ENCODE results near the gene ASTL. TPM values are rescaled to one million over a fixed set of nuclear protein-coding genes. Genes with fewer than 3 reads are reported as not detected.

The ASTL gene
- total RNA-seq, 1 experiment from 2014 or later: 0.18 TPM

- POLR2A ChIA-PET: no interaction called here
- BruUV-seq (replicated peaks): no TSS peak
- no peak overlapping the region for H3K4me3 ChIP-seq (ENCODE audit: low read depth in 2 of 2, low read length in 2 of 2)
- H3K27me3 ChIP-seq (ENCODE audit: control insufficient read depth, insufficient read depth, low read length): no peaks in the 10 kb centered on the region; the same call in 1 of the 2 replicates
- H3K4me1 ChIP-seq (ENCODE audit: control insufficient read depth, insufficient read depth, low read length): no peaks in the 10 kb centered on the region
- CTCF ChIA-PET: no interaction called here
- no peak overlapping the region for H3K27ac ChIP-seq (ENCODE audit: low read length)
- ATAC-seq (no peak), DNase-seq (ENCODE audit: low read depth, low spot score) (no peak)
- in situ Hi-C loops (cut with HindIII; ENCODE audit: low pct_unique_long_range_greater_than_20kb, low sequenced_read_pairs) (no loop called here), intact Hi-C loops (cut with micrococcal nuclease; ENCODE audit: unreplicated experiment) (no loop called here)
- H3K9me3 ChIP-seq (ENCODE audit: control insufficient read depth, insufficient read depth, low read depth, low read length): no peaks in the 10 kb centered on the region
- H3K36me3 ChIP-seq (ENCODE audit: control insufficient read depth, insufficient read depth, low read length): no peaks in the 10 kb centered on the region
- no peak for TF ChIP-seq SIN3A (IDR thresholded peaks at IDR 0.05; ENCODE audit: borderline replicate concordance, insufficient read depth, low read depth, low read length)
- TF ChIP-seq POLR2AphosphoS5 (IDR thresholded peaks at IDR 0.05; ENCODE audit: low read depth, low read length): no peak
- TF ChIP-seq TCF7L2 (IDR thresholded peaks at IDR 0.05; ENCODE audit: low read depth, low read length): no peak
- no peak for TF ChIP-seq CTCF (IDR thresholded peaks at IDR 0.05)
- no peak for TF ChIP-seq REST (IDR thresholded peaks at IDR 0.05; ENCODE audit: insufficient read depth in 1 of 2, low read depth in 2 of 2, low read length in 1 of 2)
Measured at GRCh38 chr2:96121414-96121813, 16.9 kb downstream of the ASTL start.

- Histone ChIP-seq H3K36me3 (ENCODE audit: control insufficient read depth, insufficient read depth, low read length) (no peaks in the 10 kb centered on the region), H3K27ac (ENCODE audit: low read length) (no peak overlapping the region), H3K9me3 (ENCODE audit: control insufficient read depth, insufficient read depth, low read depth, low read length) (no peaks in the 10 kb centered on the region), H3K27me3 (ENCODE audit: control insufficient read depth, insufficient read depth, low read length) (no peaks in the 10 kb centered on the region; the same call in 1 of the 2 replicates), H3K4me1 (ENCODE audit: control insufficient read depth, insufficient read depth, low read length) (no peaks in the 10 kb centered on the region), H3K4me3 (ENCODE audit: low read depth in 2 of 2, low read length in 2 of 2) (no peak overlapping the region)
- CTCF ChIA-PET: no interaction called here
- intact Hi-C loops (cut with micrococcal nuclease; ENCODE audit: unreplicated experiment) (no loop called here), in situ Hi-C loops (cut with HindIII; ENCODE audit: low pct_unique_long_range_greater_than_20kb, low sequenced_read_pairs) (no loop called here)
- no peak for TF ChIP-seq TCF7L2 (IDR thresholded peaks at IDR 0.05; ENCODE audit: low read depth, low read length)
- no peak for TF ChIP-seq REST (IDR thresholded peaks at IDR 0.05; ENCODE audit: insufficient read depth in 1 of 2, low read depth in 2 of 2, low read length in 1 of 2)
- no peak for TF ChIP-seq POLR2AphosphoS5 (IDR thresholded peaks at IDR 0.05; ENCODE audit: low read depth, low read length)
- TF ChIP-seq SIN3A (IDR thresholded peaks at IDR 0.05; ENCODE audit: borderline replicate concordance, insufficient read depth, low read depth, low read length): no peak
- POLR2A ChIA-PET: no interaction called here
- no peak for ATAC-seq
- DNase-seq (ENCODE audit: low read depth, low spot score): no peak
- no TSS peak for BruUV-seq (replicated peaks)
Measured at GRCh38 chr2:96120991-96121390, 17.3 kb downstream of the ASTL start.

Data from Panc1 (cell line).